Measurements from ENCODE around the gene TBC1D10B.

TBC1D10B gene

GRCh38 chr16:30353438-30354129, 16.7 kb downstream of the TBC1D10B start:
- ATAC-seq: no peak
- TF ChIP-seq RARB (CRISPR knock-in tag; IDR thresholded peaks at IDR 0.05) (no peak), OSR1 (CRISPR knock-in tag; IDR thresholded peaks at IDR 0.05) (no peak), ESRRG (CRISPR knock-in tag; IDR thresholded peaks at IDR 0.05) (no peak), ZNF8 (CRISPR knock-in tag; IDR thresholded peaks at IDR 0.05) (no peak), ZFP30 (CRISPR knock-in tag; IDR thresholded peaks at IDR 0.05) (no peak), BACH2 (CRISPR knock-in tag; IDR thresholded peaks at IDR 0.05; ENCODE audit: borderline replicate concordance) (no peak), GLIS3 (CRISPR knock-in tag; IDR thresholded peaks at IDR 0.05) (no peak), ZNF565 (CRISPR knock-in tag; conservative IDR thresholded peaks at IDR 0.05; ENCODE audit: low read depth) (no peak), CREB5 (CRISPR knock-in tag; IDR thresholded peaks at IDR 0.05; ENCODE audit: low read depth) (no peak), ZC3H10 (CRISPR knock-in tag; IDR thresholded peaks at IDR 0.05) (no peak), PPARA (CRISPR knock-in tag; IDR thresholded peaks at IDR 0.05; ENCODE audit: borderline replicate concordance) (no peak), TOX (CRISPR knock-in tag; IDR thresholded peaks at IDR 0.05; ENCODE audit: borderline replicate concordance) (no peak), TCF4 (CRISPR knock-in tag; IDR thresholded peaks at IDR 0.05; ENCODE audit: borderline replicate concordance) (no peak), ZFP3 (CRISPR knock-in tag; IDR thresholded peaks at IDR 0.05) (no peak), TSHZ2 (CRISPR knock-in tag; IDR thresholded peaks at IDR 0.05) (no peak), SNAI2 (CRISPR knock-in tag; IDR thresholded peaks at IDR 0.05) (no peak), CSRNP3 (CRISPR knock-in tag; IDR thresholded peaks at IDR 0.05) (no peak), CSDC2 (CRISPR knock-in tag; IDR thresholded peaks at IDR 0.05) (no peak), POU6F1 (CRISPR knock-in tag; IDR thresholded peaks at IDR 0.05; ENCODE audit: borderline replicate concordance, low read depth) (no peak)

- TF ChIP-seq ZC3H10 (CRISPR knock-in tag; IDR thresholded peaks at IDR 0.05) (no peak), GLIS3 (CRISPR knock-in tag; IDR thresholded peaks at IDR 0.05) (no peak), ZNF565 (CRISPR knock-in tag; conservative IDR thresholded peaks at IDR 0.05; ENCODE audit: low read depth) (no peak), ZFP3 (CRISPR knock-in tag; IDR thresholded peaks at IDR 0.05) (no peak), TSHZ2 (CRISPR knock-in tag; IDR thresholded peaks at IDR 0.05) (no peak), SNAI2 (CRISPR knock-in tag; IDR thresholded peaks at IDR 0.05) (no peak), CREB5 (CRISPR knock-in tag; IDR thresholded peaks at IDR 0.05; ENCODE audit: low read depth) (no peak), PPARA (CRISPR knock-in tag; IDR thresholded peaks at IDR 0.05; ENCODE audit: borderline replicate concordance) (no peak), CSDC2 (CRISPR knock-in tag; IDR thresholded peaks at IDR 0.05) (no peak), TCF4 (CRISPR knock-in tag; IDR thresholded peaks at IDR 0.05; ENCODE audit: borderline replicate concordance) (no peak), ZFP30 (CRISPR knock-in tag; IDR thresholded peaks at IDR 0.05) (no peak), ZNF8 (CRISPR knock-in tag; IDR thresholded peaks at IDR 0.05) (no peak), ZNF70 (CRISPR knock-in tag; IDR thresholded peaks at IDR 0.05) (no peak), RARB (CRISPR knock-in tag; IDR thresholded peaks at IDR 0.05) (no peak), ARNTL (CRISPR knock-in tag; IDR thresholded peaks at IDR 0.05; ENCODE audit: borderline replicate concordance, low read depth) (no peak)
- no peak for ATAC-seq
Observed at GRCh38 chr16:30352488-30353401, 17.5 kb downstream of the TBC1D10B start.

Measured in SK-N-SH treated with all-trans-retinoic acid at 6 μM for 48 hours (cell line).